HG03135 (cell line): ENCODE results near the gene VPS37C.
"Not testable (repeated sequence)": the region's sequence is repeated elsewhere in the genome, so short reads cannot be mapped to it uniquely, and the experiment has no call there.

Source experiments
- ATAC-seq: cut with Tn5 transposase; IDR thresholded peaks from one replicate; pipeline ENCODE4 v1.9.1; 2021; ENCODE audit warnings: mild to moderate bottlenecking, moderate library complexity; ENCODE audit not compliant: unreplicated experiment

The VPS37C gene

DNA sequence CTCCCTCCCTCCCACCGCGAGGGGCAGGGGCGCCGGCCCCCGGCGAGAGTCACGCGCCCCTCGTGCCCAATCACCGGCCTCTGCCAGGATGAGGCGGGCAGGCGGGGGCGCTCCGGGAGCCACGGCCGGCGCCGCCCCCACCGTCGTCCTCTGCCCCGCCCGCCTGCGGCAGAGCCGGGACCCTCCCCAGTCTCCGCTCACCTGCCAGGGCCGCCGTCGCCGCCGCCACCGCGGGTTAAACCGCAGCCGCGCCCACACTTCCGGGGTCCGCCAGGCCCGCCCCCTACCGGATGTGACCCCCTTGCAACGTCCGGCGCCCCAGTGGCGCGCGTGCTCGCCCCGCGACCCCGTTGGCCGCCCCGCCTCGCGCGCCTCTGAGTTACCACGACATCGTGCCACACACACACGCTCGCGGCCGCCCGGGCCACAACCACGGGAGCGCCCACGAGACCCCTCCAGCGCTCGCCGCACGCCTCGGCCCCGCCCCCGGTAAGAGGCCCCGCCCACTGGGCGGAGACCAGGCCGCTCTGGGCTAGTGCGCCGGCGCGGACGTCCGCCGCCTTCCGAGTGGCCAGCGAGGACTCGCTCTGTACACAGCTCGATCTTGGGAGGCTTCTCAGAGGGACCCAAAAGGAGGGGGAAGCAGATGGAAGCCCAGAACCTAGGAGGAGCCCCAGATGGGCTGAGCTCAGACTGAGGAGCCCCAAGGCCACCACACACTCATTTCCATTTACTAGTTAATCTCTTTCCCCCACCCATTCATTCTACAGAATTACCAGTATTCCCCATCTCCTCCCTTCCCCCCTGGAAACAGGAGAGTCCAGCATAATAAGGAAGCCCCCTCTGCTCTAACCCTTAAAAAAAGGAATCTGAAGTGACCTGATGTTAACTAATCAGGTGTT, at the start of gene VPS37C:
Gene VPS37C, minus strand, starts transcription at position 237 of the 902 bp plus-strand sequence. CDS start 22,597 bp downstream, outside the sequence.
- peak; percentile 70 for ATAC-seq

DNA sequence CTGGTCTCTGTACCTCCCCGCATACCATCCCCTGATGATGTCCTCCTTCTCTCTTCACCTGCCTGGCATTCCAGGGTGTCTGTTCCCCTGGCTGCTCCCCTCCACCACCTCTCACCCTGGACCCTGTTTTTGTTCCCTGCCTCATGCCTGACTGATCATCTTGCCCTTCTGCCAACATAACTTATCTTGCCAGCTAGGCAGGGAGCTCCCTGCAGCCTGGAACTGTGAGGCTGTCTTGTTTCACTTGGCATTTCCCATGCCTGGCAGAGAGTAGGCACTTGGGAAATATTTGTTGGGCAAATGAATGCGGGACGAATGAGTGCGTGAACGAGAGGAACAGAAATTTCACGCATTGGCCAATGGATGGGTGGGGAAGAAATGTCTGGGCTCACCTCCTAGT, 49.4 kb upstream of the VPS37C start:
- ATAC-seq: not testable (repeated sequence)

DNA sequence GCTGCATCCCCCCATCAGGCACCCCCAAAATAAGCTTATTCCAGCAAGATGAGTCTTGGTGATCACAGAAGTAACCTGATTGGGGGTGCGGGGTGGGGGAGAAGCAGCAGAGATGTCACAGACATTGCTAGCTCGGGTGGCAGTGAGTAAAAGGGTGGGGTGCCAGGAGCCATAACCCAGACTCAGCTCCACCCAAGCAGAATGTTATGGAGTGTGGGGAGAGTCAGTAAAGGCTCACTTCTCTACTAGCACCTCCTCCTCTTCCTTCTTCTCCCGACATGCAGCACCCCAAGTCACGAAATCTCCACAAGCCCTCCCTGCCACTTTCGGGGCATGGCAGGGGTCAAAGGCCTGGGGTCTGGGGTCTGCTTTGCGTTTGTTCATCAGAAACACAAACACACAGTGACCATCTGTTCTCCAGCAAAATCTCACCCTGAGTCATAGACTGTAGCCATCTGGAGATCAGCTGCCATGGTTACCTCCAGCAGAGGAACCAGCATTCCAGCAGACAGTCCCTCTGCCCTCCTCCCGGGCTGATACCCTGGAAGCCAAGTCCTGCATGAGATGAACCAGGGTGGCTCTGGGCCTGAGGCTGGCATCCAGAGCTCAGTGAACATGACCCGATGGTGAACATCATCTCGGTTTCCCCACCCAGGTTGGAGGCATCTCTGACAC, 46.5 kb upstream of the VPS37C start:
- ATAC-seq: not testable (repeated sequence)

DNA sequence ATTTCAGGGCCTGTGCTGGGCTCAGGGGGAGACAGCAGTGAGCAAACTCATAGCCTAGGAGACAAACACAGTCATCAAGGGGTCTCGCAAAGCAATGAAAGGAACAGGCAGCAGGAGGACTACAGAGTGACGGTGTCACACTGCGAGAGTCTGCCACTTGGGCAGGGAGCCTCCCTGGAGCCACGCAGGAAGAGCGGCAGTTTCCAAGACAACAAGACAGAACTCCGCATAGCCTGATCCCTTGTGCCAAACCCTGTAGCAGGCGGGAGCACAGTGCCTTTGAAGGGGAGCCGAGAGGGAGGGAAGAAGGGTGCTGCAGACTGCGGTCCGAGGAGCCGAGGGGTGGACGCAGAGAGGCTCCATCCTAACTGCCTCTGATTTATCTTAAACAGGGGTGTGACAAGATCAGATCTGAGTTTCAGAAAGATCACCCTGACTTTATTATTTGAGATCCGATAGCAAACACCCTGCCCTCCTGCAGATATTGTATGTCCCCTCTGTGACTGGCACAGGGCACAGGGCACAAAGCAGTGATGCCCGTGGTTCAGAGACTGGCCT, 43.4 kb upstream of the VPS37C start:
- not testable (repeated sequence) for ATAC-seq

DNA sequence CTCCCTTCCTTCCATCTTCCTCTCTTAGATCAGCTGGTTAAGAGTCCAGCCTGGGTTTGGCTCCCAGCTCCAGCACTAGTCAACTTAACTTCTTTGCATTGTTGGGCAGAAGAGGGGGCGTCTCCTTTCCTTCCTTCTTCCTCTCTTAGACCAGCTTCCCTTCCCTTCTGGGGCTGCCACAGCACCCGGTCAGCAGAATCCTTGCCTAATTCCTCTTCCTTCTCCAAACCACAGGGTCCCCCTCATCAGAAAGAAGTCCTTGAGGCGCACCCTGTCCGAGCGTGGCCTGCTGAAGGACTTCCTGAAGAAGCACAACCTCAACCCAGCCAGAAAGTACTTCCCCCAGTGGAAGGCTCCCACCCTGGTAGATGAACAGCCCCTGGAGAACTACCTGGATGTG, 42.6 kb upstream of the VPS37C start:
- ATAC-seq: not testable (repeated sequence)

DNA sequence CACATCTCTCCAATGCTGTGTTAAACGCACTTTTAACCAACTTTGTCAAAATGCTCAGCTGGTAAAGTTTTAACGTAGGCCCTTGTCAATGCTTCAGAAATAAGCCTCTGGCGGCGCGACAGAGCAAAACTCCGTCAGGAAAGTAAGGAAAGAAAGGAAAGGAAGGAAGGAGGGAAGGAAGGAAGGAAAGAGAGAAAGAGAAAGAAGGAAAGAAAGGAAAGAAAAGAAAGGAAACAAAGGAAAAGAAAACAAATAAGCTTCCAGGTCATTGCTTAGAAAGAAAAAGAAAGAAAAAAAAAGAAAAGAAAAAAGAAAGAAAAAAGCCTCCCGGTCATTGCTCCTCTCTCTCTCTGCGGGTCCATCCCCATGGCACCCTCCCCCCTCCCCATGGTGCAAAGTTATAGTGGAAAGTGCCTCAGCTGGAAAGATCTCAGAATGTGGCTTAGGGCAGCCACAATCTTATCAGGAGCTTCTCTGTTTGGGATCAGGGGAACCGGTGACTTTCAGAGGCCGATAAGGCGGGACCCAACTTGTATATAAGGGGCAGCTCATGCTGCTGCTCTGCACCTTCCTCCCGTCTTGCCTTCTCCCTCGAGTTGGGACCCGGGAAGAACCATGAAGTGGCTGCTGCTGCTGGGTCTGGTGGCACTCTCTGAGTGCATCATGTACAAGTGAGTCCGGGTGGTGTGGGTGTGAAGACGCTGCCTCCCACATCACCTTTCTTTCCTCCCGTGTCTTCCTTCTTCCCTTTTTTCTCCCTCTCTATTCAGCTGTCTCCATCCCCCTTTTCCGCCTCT, 41.9 kb upstream of the VPS37C start, which contains the start of gene PGA3:
Gene PGA3, plus strand, starts transcription at position 566 of the 797 bp plus-strand sequence. Its CDS starts 50 bp downstream, at position 616.
- ATAC-seq: not testable (repeated sequence)

DNA sequence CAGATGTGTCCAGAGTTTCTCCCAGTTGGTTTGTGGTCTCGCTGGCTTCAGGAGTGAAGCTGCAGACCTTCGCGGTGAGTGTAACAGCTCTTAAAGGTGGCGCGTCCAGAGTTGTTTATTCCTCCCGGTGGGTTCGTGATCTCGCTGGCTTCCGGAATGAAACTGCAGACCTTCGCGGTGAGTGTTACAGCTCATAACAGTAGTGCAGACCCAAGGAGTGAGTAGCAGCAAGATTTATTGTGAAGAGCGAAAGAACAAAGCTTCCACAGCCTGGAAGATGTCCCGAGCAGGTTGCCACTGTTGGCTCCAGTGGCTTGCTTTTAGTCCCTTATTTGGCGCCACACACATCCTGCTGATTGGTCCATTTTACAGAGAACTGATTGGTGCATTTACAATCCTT, 40.2 kb upstream of the VPS37C start:
- no peak for ATAC-seq

DNA sequence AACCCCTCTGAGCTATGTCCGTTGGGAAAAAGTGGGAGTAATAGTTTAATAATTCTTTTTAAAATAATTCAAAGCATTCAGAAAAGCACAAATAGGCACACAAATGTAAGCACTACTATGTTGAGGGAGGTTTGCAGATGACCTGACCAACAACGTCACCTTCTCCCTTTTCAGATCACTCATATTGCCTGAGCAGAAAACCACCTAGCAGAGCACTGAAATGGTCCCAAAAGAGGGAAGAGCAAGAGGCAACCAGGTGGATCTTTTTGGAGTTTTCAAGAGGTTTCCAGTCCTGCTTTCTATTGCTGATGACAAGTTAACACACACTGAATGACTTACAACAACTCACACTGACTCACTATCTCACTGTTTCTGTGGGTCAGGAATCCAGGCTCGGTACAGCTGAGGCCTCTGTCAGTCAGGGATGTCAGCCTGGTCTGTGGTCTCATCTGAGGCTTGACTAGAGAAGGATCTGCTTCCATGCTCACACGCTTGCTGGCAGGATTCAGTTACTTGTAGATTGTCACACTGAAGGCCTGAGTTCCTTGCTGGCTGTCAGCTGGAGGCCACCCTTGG, 37.8 kb upstream of the VPS37C start:
- no peak for ATAC-seq

DNA sequence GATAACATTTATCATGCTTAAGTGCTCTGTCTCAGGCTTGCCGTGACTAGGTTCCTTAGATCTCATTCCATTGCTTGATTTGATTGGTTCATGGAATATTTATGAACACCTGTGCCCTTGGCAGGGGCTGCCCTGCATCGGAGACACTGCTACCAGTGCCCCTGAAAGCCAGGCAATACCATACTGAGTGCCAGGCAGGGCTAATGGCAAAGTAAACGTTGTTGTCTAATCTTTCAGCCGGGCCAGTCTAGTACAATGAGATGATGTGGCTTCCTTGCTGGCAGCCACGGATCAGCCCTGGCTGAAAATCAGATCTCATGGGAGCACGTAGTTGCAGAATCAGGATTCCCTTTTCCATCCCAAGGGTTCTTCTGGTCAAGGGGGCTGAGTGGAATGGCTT, 37.1 kb upstream of the VPS37C start:
- no peak for ATAC-seq

DNA sequence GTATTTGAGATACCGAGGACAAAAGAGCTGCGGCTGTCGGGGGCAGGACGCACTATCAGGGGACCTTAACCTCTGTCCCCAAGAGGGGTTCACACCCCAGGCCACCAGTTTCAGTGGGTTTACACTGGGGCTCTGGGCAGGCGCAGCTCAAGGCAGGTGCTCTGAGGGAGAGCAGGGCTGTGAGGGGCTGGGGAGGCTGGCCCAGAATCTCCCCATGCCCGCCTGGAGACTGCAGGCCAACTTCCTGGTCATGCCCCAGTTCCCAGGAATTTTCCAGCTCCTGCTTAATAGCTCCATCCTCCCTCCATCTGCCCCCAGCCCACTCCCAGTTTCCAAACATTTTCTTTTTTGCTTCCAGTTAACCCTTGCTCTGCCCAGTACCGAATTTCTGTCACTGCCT, 34.5 kb upstream of the VPS37C start:
- no peak for ATAC-seq

DNA sequence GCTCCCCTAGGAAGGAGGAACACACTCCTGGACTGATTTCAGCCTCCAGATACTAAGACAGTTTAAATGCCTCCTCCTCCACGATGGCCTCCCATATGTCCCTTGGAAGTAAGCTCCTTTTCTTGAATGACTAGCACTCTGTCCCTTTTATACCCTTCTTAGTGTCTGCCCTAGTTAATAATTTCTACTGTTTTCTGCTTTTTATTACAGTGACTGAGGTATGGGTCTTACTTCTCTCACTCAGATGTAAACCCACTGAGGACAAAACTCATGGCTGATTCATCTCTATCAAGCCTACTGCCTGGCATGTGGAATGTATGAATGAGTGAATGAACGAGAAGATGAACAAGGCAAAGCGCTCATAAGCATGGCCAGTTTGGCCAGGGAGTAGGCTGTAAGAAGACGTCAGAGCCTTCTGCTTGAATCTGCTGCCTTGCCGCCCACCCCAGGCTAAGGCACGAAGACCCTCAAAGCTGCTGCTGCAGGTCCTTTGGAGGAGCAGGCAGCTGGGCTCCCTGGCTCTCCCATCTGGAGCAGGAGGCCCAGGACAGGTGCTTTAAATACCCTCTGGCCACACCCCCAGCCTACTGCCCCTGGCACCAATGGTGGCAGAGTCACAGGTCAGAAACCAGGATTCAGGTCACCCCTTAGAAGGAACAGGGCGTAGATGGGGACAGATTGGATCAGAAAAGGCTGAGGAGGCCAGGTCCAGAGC, 33.9 kb upstream of the VPS37C start:
- no peak for ATAC-seq

DNA sequence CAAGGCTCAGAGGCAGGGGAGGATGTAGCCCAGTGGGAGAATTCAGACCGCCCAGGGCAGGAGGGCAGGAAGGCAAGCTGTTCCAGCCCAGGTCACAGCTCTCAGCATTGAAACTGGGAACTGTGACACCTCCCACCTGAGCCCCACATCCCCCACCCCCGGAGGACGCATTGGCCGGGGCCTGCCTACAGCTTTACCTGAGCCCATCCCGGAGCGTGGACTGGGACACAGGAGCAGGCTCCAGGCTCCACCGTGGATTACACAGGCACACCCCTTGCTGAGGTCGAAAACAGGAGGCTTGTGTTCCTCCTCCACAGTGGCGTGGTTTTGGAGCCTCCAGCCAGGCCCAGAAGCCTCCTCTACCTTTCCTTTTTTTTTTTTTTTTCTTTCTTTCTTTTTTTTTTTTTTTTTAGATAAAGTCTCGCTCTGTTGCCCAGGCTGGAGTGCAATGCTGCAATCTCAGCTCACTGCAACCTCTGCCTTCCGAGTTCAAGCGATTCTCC, 33.0 kb upstream of the VPS37C start:
- no peak for ATAC-seq

DNA sequence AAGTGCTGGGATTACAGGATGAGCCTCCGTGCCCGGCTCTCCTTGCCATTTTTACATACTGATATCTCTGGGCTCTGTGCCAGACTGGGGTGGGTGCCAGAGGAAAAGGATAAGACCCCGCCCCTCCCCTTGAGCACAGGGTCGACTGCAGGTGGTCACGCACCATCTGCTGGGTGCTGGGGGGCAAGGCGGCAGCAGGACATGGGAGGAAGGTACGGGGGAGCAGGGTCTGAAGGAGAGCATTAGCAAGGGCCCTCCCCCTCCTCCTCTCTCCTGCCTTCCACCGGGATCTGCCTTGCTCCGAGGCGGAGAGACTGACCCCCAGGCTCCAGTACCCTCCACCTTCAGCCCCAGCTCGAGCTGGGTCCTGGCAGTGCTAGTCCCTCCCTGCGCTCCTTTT, 32.4 kb upstream of the VPS37C start:
- no peak for ATAC-seq

DNA sequence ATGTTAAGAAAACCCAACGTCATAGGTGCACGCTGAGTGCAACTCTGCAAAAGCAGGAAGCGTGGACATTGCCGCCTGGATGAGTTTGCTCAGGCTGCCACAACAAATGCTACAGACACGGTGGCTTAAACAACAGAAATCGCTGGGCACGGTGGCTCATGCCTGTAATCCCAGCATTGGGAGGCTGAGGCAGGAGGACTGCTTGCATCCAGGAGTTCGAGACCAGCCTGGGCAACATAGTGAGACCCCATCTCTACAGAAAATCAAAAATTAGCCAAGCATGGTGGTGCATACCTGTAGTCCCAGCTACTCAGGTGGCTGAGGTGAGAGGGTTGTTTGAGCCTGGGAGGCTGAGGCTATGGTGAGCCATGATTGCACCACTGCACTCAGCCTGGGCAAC, 28.7 kb upstream of the VPS37C start:
- ATAC-seq: no peak

DNA sequence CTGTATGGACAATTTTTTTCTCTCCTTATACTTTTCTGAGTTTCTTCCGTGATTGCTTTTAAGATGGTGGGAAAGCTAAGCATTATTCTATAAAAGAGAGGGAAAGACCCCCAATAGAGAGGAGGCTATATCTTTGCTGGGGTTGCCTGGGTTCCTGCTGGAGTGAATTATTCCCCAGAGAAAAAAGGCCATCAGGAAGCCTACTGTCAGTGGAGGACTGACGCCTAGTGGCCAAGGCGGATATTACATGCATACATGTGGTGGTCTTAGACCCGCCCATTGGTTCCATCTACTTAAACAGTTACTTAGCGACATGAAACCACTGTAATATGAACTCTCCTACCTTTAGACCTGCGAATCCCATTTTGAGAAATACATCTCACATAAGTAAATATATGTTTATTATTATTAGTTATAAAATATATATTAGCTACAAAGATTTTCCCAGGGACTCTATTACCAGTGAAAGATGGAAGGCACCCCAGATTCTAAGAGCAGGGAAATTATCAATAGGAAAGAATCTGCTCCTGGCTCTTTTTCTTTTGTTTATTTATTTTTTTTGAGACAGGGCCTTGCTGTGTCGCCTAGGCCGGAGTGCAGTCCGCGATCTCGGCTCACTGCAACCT, 26.4 kb upstream of the VPS37C start:
- ATAC-seq: no peak

DNA sequence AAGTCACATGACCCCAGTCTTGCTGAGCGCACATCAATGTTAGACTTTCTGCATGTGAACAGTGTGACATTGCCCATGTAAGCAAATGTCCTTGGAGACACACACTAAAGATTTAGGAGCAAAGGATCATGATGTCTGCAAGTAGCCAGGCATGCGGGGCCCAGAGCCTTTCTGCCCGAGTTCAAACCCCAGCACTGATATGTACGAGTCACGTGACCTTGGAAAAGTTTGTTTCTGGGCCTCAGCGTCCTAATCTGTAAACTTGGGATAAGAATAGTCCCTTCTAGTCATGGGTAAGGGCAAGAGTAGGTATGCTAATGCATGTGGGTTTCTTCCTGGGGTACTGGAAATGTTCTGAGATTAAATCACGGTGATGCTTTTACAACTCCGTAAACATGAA, 25.3 kb upstream of the VPS37C start:
- no peak for ATAC-seq

DNA sequence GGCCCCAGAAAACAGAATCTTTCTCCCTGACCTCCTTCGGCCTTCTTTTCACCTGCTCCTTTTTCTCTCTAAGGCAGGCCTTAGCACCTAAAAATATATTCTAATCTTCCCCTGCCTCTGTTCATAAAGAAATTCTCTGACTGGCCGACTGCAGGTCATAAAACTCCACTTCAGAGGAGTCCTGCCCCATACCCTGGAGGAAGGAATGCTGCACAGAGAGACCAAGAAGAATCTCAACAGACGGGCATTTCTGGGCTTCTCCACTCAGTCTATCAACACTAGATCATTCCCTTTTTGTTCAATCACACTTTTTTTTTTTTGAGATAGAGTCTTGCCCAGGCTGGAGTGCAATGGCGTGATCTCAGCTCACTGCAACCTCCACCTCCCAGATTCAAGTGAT, 22.4 kb upstream of the VPS37C start:
- no peak for ATAC-seq

DNA sequence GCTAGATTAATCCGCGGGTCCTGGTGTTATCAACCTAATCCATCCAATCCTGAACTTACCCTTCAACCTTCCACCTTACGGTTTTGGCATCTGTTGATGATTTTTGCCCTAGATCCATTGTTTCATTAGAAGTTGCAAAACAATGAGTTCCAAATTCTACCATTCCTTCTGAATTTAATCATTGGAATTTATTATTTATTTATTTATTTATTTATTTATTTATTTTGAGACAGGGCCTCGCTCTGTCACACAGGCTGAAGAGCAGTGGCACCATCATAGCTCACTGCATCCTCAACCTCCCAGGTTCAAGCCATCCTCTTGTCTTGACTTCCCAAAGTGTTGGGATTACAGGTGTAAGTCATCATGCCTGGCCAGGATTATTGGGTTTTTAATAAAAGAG, 20.3 kb upstream of the VPS37C start:
- ATAC-seq: no peak

DNA sequence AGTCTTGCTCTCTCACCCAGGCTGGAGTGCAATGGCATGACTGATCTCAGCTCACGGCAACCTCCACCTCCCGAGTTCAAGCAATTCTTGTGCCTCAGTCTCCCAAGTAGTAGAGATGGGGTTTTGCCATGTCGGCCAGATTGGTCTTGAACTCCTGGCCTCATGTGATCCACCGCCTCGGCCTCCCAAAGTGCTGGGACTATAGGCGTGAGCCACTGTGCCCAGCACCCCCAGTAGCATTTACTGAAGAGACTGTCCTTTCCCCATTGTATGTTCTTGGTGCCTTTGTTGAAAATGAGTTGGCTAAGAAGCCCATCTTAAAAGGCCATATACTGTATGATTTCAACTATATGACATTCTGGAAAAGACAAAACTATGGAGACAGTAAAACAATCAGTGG, 19.0 kb upstream of the VPS37C start:
- not testable (repeated sequence) for ATAC-seq
